NCI-H510A (cell line): ENCODE data around the gene DYNC1I2.

Source experiments
- DNase-seq: peaks from one replicate; lab custom pipeline; 2025; lab: John Stamatoyannopoulos, UW

Gene DYNC1I2

DNA sequence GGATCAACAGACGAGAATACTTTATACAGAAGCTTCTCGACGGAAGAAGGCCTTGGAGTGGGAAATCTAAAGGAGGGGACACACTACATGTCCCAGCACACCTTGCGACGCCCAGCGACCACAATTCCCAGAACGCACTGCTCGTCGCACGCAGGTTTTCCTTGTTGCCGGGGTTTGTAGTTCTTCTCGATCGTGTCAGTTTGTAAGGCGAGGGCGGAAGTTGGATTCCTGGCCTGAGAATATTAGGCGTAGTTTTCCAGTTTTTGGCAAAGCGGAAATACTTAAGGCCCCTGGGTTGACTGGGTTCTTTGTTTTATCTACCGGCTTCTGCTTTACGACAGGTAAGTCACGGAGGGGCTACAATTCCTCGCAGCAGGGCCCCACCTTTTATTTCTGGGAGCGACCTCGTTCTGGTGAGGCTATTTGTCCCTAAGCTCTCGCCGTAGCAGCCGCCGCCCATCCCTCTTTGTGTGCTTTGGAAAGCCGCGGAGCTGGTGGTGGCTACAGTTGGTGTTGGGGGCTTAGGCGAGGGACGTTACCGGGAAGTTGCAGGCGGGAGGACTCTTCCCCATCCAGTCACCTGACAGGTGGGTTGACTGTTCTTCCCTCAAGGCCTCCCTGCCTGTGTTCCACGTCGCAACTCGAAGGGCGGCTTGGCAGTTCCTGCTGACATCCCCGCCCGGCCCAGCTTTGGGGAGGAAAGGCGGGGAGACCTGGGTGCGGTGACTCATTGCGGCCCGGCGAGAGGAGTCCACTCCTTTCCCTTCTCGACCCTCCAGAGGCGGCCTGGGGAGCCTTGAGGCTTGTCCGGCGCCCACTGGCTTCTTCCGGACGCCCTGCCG lies at the start of gene DYNC1I2:
DYNC1I2 (plus strand) TSS at position 183 of the 842 bp plus-strand sequence. CDS start 2,687 bp downstream, outside the sequence.
- peak; percentile 96 for DNase-seq

DNA sequence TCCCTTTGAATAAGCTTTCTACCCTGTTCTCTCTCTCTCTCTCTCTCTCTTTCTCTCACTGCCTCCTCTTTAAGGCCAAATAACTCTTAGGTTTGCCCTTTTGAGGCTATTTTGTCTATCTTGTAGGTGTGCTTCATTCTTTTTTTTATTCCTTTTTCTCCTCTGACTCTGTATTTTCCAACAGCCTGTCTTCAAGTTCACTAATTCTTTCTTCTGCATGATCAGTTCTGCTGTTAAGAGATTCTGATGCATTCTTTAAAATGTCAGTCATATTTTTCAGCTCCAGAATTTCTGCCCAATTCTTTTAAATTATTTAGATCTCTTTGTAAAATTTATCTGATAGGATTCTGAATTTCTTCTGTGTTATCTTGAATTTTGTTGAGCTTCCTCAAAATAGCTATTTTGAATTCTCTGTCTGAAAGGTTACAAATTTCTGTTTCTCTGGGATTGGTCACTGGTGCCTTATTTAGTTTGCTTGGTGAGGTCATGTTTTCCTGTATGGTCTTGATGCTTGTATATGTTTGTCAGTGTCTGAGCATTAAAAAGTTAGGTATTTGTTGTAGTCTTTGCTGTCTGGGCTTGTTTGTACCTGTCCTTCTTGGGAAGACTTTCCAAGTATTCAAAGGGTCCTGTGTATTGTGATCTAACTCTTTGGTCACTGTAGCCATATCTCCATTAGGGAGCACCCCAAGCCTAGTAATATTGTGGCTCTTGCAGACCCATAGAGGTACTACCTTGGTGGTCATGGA lies 35.4 kb upstream of the DYNC1I2 start:
- DNase-seq = no peak

DNA sequence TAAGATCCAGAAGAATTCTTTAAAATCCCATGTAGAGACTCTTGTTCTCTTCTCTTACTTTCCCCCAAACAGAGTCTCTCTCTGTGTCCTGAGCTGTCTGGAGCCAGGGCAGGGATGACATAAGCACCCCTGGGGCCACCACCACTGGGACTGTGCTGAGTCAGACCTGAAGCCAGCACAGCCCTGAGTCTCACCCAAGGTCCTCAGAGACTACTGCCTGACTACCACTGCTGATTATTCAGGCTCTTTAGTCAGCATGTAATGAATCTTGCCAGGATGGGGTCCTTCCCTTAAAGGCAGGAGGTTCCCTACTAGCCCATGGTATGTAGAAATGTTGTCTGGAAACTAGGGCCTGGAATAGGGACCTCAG lies 34.9 kb upstream of the DYNC1I2 start:
- DNase-seq = no peak

DNA sequence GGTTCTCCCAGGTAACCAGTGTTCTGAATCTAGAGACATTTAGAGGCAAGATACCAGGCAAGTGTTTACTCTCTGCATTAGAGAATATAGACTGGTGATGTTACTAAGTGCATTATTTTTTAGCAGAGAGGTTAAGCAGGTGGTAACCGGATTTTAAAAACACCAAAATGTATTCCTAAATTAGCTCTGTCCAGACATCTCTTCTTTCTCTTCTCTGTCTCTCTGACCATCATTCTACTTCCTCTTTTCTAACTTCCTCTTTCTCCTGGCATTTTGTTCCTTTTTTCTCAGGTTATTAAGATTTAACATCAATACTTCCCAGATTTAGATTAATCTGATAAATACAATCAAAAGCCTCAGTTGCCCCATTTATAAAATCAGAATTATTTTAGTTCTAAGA lies 31.7 kb upstream of the DYNC1I2 start:
- no peak for DNase-seq

DNA sequence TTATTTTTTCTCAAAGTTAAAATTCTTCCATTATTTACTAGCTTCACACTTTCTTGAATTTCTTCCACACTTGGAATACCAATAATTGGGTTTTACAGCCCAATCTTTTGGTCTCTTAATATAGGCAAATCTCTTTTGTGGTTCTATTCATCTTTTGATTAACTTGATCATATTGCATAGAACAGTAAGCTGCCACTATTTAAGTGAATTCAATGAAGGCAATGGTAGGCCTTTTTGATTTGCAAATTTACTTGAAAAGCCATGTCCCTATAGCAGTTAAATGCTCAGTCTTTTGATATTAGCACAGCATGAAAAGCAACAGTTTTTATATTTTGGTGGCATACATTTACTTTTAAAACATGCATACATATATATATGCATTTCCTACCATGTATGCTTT lies 20.2 kb upstream of the DYNC1I2 start:
- DNase-seq = no peak

DNA sequence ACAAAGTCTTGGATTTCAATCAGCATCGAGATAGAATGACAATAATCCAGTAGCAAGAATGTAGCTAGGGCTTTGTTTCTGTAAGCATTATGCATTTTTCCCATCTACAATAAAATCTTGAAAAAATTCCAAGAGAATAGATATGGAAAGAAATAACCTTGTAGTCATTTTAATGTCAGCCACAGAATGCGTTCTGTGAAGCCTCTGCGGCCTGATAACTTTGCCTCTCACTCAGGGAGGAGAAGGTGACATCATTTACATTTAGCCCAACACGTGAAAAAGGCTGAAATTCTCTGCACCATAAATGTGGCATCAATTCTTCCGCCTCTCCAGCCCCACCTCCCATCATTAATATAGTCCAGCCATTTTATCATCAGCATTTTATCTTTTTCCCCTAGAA lies 19.1 kb upstream of the DYNC1I2 start:
- DNase-seq = no peak

DNA sequence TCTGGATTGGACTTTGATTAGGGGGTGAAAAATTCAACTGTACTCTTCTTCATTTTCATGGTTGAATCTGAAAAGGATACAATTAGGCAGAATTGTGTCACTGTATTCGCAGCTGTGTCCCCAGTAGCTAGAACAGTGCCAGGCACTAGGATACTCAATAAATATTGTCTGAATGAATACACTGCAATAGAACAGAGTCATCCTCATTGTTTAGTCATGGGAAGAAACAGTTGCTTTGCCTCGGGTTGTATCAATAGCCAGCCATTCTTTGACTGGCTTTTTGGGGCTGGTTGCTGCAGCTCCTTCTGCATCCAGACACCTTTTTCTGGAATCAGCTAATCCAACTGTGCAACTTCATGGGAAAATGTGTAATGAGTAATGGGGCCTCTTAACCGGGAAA lies 18.1 kb upstream of the DYNC1I2 start:
- DNase-seq = no peak

DNA sequence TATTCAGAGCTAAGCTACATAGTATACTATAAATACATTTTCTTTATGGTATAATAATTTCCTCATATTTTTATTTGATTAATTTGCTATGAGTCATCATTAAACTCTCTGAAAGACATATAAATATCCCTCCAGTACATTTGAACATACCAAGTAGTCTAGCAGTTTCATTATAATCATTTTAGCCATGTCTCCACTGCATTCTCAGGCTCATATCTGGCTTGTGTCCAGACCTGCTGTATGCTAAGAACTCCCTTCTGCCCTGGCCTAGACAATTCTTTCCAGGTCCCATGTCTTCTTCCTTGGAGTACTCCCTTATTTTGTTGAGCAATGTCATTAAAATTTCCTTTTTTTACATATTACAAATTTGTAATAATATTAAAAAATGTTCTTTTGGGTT lies 16.6 kb upstream of the DYNC1I2 start:
- no peak for DNase-seq

DNA sequence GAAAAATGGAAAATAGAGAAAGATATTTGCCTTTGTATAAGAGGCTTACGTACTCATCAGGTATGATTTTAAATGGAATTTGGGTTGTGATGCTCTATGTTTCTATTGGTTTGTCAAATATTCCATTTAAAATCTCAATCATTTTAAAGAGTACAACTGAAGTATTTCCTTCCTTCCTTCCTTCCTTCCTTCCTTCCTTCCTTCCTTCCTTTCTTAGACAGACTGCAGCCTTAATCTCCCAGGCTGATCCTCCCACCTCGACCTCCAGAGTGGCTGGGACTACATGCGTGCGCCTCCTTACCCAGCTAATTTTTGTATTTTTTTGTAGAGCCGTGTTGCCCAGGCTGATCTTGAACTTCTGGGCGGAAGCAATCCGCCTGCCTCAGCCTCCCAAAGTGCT lies 15.4 kb upstream of the DYNC1I2 start:
- DNase-seq = no peak

DNA sequence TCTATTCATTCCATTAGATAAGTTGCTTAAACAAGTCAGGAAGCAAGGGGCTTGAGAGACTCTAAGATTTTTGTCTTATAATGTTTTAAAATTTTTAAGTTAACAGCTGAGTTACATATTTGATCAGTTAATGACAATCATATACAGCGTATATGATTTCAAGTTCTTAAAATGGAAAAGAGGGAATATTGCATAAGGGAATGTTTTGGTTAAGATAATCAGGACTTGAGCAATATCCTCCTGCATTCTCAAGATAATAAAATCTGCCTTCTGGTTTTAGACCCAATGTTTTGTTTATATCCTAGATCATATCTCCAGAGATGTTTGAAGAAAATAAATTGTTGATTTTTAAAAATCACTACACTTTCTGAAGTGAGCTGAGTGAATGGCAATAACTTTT lies 13.4 kb upstream of the DYNC1I2 start:
- no peak for DNase-seq

DNA sequence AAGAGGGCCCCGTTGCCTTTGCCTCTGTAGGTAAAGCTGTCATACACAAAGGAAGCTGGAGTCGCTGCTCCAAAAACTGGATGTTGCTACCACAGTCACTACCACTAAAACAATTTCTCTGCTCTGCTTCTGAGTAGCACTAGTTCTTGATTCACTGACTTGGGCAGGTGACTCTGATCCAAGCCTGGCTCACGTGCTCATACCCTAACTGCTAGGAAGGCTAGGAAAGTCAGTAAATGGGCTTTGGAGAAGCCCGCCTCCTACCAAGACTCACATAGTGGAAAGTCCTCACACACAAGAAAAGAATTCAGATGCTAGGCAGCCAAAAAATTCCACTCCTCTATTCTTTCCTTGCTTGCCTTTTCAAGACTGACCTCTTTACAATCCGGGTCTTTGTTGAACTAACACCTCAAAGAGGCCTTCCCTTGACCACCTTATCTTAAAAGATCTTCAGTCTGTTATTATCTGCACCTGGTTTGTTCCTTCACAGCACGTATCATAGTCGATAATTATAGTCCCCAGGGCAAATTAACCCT lies 11.4 kb upstream of the DYNC1I2 start:
- DNase-seq = no peak

DNA sequence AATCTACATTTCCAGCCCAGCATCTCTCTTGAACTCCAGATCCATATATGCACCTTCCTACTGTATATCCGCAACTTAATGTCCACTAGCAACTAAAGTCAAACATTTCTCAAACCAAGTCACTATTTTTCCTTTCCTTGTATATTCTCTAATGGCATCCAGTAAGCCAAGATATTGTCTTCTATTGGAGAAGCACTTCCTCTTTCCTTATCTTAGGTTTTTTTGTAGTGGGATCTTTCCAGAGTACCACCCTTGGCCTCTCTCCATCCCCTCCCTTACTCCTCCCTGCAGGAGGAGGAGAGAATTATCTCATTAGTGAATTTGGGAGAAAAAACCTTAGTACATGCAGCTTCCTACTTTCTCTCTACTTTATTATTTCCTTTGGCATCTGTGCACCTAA lies 8.7 kb upstream of the DYNC1I2 start:
- no peak for DNase-seq

DNA sequence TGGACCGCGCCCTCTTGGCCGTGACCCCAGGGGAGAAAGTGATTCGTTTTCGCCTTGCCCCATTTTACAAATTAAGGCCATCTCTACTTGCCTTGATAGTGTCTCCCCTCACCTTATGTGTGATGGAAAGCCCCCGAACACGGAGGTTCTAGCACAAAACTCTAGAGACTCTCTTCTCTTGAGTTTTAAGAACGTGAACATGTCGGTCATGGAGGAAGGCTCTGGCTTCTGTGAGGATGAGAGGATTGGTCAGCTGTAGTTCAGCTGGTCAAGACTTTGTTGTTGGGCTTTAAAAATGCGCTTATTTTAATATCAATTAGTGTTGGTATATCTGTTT lies 828 bp downstream of the DYNC1I2 start:
- DNase-seq = no peak

DNA sequence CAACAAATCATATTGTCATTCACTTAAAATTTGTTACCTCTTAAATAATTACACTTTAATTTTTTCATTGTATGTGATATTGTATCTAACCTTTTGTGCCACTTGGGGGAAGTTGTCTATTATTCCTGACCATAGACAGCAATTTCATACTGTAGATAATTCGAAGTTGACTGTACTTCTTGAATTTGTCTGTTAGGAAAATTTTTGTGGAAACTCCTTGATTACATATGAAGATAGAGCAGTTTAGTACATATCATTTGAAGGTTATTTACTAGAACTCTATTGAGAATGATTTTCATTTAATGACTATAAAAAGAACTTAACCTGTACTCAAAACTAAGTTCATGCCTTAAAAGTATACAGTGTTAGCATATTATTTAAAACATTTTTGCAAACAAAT lies 5.1 kb downstream of the DYNC1I2 start:
- DNase-seq = no peak

DNA sequence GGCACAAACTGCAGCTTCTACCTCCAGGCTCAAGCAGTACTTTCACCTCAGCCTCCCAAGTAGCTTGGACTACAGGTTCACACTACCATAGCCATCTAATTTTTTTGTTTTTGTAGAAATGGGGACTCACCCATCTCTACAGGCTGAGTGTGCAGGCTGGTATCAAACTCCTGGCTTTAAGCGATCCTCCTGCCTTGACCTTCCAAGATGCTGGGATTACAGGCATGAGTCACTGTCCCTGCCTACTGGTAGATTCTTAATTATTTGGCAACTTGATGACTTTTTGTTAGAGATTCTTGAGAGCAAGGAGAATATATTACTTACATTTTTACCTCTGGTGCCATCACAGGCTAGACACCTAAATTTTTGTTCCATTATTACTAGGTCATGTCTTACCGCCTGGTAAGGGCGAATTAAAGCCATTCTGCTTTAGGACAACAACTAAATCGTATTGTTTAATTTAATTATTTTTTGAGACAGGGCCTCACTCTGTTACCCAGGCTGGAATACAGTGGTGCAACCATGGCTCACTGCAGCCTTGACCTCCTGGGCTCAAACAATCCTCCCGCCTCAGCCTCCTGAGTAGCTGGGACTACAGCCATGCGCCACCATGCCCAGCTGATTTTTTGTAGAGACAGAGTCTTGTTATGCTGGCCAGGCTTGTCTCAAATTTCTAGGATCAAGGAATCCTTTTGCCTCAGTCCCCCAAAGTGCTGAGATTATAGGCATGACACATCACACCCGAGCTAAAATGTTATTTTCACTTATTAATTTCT lies 15.7 kb downstream of the DYNC1I2 start:
- no peak for DNase-seq

DNA sequence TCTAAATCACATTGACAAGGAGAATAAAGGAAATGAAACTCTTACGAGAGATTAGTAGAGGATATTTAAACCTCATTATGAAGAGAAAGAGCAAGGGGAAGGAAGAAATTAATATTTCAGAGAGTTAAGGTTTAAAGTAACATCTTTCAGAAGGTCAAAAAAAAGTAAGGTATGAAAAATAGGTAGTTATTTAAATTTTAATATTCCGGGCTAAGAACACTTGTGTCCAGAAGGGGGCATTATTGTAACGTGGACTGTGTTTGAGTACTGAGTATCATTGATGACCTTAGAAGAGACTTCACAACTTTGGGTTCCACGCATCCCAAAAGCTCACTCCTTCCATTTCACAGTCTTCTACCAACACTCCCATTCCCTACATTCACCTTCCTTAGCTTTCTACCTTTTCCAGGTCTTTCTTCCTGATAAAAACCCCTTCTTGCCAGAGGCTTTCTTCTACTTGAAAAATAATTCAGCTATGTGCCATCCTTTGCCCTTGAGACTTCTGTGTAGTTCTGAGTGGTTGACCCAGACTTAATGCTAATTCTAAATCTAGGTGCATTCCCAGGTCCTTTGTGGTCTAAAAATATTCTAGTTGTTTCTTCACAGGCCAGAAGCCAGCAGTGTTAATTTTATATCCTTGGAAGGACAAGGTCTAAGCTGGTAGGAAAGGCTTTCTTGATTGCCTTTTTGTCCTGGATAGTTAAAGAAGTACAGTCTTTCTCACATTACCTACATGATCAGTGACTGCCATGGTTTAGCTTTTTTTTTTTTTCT lies 16.5 kb downstream of the DYNC1I2 start:
- DNase-seq = no peak

DNA sequence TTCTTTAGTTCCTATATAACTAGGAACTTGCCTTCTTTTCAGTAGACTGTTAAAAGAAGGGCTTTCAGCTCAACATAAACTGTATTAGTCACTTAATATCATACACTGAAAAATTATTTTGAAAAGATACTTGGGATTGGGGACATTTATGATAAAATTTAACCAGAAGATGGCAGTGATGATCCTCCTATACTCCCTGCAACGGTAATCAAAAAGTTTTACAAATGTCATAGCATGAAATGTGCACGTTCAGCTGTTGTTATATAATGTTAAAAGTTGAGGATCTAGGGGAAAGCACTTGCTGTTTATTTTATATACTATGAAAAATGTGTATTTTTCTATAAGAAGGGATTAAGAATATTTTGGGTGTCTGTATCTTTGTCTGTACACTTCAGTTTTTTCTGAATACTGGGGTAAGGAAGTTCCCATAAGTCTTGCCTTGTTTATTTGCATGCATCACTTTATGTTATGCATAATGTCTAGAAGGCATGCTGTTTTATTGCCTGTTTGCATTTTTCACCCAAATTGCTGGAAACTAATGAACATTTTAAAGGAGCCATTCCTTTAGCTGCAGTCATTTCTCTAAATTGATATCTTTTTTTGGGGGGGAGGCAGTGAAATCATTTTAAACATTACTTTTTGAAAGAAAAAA lies 19.0 kb downstream of the DYNC1I2 start:
- DNase-seq = no peak

DNA sequence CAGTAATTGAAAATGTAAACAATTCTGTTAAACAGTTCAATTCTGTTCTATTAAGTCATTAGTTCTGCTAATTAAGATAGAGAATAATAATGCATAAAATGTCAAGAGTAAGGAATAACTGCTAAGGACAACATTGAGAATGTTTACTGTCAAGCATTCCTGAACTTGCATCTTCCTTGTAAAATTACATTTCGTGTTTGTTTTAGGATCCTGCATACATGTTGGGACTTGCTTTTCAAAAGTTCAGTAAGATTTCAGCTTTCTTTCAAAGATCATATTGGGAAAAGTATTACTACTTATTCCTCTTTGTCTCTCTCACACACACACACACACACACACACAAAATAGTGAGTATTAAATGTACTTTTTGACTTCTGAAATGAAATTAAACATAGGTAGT lies 20.5 kb downstream of the DYNC1I2 start:
- DNase-seq = no peak

DNA sequence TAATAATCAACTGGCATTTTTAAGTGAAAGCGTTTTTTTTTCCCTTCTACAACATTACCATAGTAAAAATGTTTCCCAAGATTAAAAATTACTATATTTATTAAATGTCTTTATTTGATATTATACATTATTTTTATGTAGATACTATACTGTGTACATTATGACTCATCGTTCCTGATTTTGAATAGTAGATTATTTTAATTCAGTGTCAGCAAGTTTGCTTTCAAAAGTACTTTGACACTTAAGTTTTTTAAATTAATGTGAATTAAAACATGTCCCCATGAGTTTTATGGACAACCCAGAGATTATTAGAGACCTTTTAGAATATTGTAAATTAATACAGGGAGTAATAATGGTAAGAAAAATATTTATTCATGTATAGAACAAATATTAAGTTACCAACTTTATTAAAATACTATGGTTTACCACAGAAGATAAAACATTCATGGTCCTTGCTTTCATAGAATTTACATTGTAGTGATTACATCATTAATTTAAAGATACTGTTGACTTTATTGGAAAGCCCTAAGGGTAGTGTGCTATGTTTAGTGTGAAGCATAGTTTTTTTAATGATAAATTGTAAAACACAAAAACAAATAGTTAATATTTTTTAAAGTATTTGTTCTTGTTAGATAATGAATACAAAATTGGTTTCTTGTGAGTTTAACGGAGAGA lies 21.9 kb downstream of the DYNC1I2 start:
- DNase-seq = no peak

DNA sequence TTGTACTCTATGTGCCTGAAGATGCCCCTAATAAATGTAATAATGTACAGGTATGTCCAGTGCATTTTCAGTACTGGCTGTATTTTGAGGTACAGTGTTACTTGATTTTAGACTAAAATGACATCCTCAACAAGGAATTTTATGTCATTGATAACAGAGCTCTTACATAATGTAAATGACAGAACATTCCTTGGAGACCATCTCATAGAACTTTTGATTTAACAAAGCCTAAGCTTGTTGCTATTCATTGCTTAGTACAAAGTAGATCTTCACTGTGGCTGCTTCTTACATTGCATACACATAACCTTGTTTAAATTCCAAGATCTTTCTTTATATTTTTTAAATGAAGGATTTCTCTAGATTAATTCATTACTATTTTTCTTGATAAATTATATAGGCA lies 24.1 kb downstream of the DYNC1I2 start:
- DNase-seq = no peak

DNA sequence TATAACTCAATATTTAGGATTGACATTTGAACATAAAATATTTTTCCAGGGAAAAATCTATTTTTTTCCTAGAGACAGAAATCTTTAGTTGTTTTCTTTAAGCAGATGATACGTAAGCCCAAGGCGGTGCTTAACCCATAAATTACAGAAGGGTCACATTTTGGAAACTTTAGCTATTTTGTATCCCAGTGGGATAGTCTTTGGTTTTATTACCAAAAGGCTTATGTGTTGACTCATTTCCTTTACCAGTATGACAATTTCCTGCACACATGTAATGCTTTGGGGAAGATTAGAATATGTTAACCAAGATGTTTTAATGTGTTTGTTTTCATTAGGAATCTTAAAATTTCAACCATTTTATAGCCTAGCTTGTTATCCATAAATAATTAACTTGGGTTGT lies 24.8 kb downstream of the DYNC1I2 start:
- no peak for DNase-seq
